HCT116 (cell line): ENCODE measurements around the gene CHP2. TPM values are rescaled to one million over a fixed set of nuclear protein-coding genes. Genes with fewer than 3 reads are reported as not detected.

Experiments used
- ATAC-seq: fragments of 200-7000 bp; cut with Tn5 transposase; 2 replicates; pipeline ENCODE4 v1.9.1; 2020; ENCODE audit warnings: mild to moderate bottlenecking, moderate library complexity
- BruUV-seq: library from RNA; stranded (reverse); fragments of 400-500 nt; replicated peaks from 2 replicates; lab custom pipeline; 2021; lab: Mats Ljungman, UMichigan
- CTCF ChIA-PET: fragments of 300-600 bp; sonication (Branson Sonifier 250); formaldehyde crosslinking; loops from one replicate; lab custom pipeline; 2021; ENCODE audit warnings: antibody characterized with exemption; lab: Charles Lee
- POLR2A ChIA-PET: fragments of 300-600, 350-600 bp; sonication (Branson Sonifier 250); formaldehyde crosslinking; loops from one replicate; lab custom pipeline; 2021; ENCODE audit warnings: antibody characterized with exemption; lab: Charles Lee
- RAD21 ChIA-PET, 2 experiments: fragments of 300-600 bp; sonication (Branson Sonifier 250); formaldehyde crosslinking; loops; one replicate each; lab custom pipeline; 2023; ENCODE audit warnings: low total read pairs in 2 of 2; ENCODE audit not compliant: uncharacterized antibody in 2 of 2, unreplicated experiment in 2 of 2, low non-redundant PET in 1 of 2; lab: Charles Lee
- DNase-seq: peaks from one replicate; pipeline ENCODE4 v3.0.0-alpha.2; 2010; ENCODE audit warnings: low read depth, low spot score
- H2AFZ ChIP-seq: fragments of 200-600 bp; shearing (Covaris generic), sonication (generic); 2 replicates; pipeline ENCODE4 v1.6.1; 2017; ENCODE audit warnings: low read depth, mixed run types, mixed read lengths, antibody characterized with exemption, low read length; ENCODE audit not compliant: poor library complexity, severe bottlenecking
- H3K27ac ChIP-seq: 2 replicates; pipeline ENCODE4 v1.5.1; 2012; ENCODE audit warnings: low read depth, low read length
- H3K27me3 ChIP-seq: fragments of 200-600 bp; sonication (generic); 2 replicates; pipeline ENCODE4 v1.6.1; 2016; ENCODE audit warnings: mixed run types, low read length, mixed read lengths; ENCODE audit not compliant: insufficient read depth
- H3K36me3 ChIP-seq, 2 experiments: fragments of 200-500 bp in 1 of 2; fragments of 200-600 bp in 1 of 2; sonication (Bioruptor generic) in 1 of 2; sonication (generic) in 1 of 2; 2 replicates each; pipeline versions ENCODE4 v1.5.1 to v1.6.1; 2014 to 2016; ENCODE audit warnings: low read length in 2 of 2, inconsistent platforms in 1 of 2, mixed read lengths in 1 of 2, mixed run types in 1 of 2; ENCODE audit not compliant: insufficient read depth in 2 of 2, control insufficient read depth in 1 of 2
- H3K4me1 ChIP-seq, 2 experiments: fragments of 200-600 bp in 1 of 2; sonication (generic) in 1 of 2; 2 replicates each; pipeline versions ENCODE4 v1.5.1 to v1.6.1; 2012 to 2017; ENCODE audit warnings: low read length in 2 of 2, inconsistent platforms in 1 of 2, mild to moderate bottlenecking in 1 of 2, mixed read lengths in 1 of 2, mixed run types in 1 of 2, moderate library complexity in 1 of 2; ENCODE audit not compliant: insufficient read depth in 2 of 2, control insufficient read depth in 1 of 2
- H3K4me2 ChIP-seq: fragments of 200-600 bp; sonication (generic); 2 replicates; pipeline ENCODE4 v1.6.1; 2017; ENCODE audit warnings: mixed run types, low read length, mixed read lengths
- H3K4me3 ChIP-seq, 2 experiments: fragments of 200-600 bp in 1 of 2; sonication (generic) in 1 of 2; replicated peaks in 1 of 2; 2 replicates each; pipeline ENCODE4 v1.5.1; 2011 to 2016; ENCODE audit warnings: low read length in 2 of 2, control low read depth in 1 of 2, low read depth in 1 of 2, mild to moderate bottlenecking in 1 of 2, mixed read lengths in 1 of 2, mixed run types in 1 of 2
- H3K79me2 ChIP-seq: fragments of 200-600 bp; sonication (generic); 2 replicates; pipeline ENCODE4 v1.6.1; 2017; ENCODE audit warnings: mild to moderate bottlenecking, mixed run types, low read length, moderate library complexity, mixed read lengths; ENCODE audit not compliant: insufficient read depth
- H3K9ac ChIP-seq: fragments of 200-600 bp; sonication (generic); 2 replicates; pipeline ENCODE4 v1.6.1; 2016; ENCODE audit warnings: low read length, mixed read lengths
- H3K9me2 ChIP-seq: fragments of 200-600 bp; sonication (generic), shearing (Covaris generic); 2 replicates; pipeline ENCODE4 v1.6.1; 2017; ENCODE audit warnings: mixed run types, mild to moderate bottlenecking, moderate library complexity; ENCODE audit not compliant: insufficient read depth
- H3K9me3 ChIP-seq, 2 experiments: fragments of 200-500 bp in 1 of 2; fragments of 200-600 bp in 1 of 2; sonication (Bioruptor generic) in 1 of 2; sonication (generic) in 1 of 2; 2 replicates each; pipeline ENCODE4 v1.6.1; 2014 to 2017; ENCODE audit warnings: low read length in 2 of 2, mixed read lengths in 2 of 2, inconsistent platforms in 1 of 2, low read depth in 1 of 2, mild to moderate bottlenecking in 1 of 2, mixed run types in 1 of 2, moderate library complexity in 1 of 2; ENCODE audit not compliant: control insufficient read depth in 1 of 2, insufficient read depth in 1 of 2
- H4K20me1 ChIP-seq: fragments of 200-600 bp; sonication (generic), shearing (Covaris generic); 2 replicates; pipeline ENCODE4 v1.6.1; 2017; ENCODE audit warnings: mixed run types, mild to moderate bottlenecking, moderate library complexity; ENCODE audit not compliant: insufficient read depth
- ATF3 ChIP-seq: IDR thresholded peaks from 2 replicates; pipeline ENCODE4 v1.6.1; 2012
- CBX3 ChIP-seq: IDR thresholded peaks from 2 replicates; pipeline ENCODE4 v1.6.1; 2012; ENCODE audit warnings: low read depth
- CEBPB ChIP-seq: IDR thresholded peaks from 2 replicates; pipeline ENCODE4 v1.6.1; 2012; ENCODE audit warnings: low read depth
- CTCF ChIP-seq, 3 experiments: fragments of 200-600 bp in 1 of 3; sonication (generic) in 1 of 3; IDR thresholded peaks in 2 of 3; conservative IDR thresholded peaks in 1 of 3; 2 replicates each; pipeline ENCODE4 v1.5.1; 2012 to 2017; ENCODE audit warnings: low read depth in 2 of 3, low read length in 2 of 3, antibody characterized with exemption in 1 of 3, borderline replicate concordance in 1 of 3, control low read depth in 1 of 3, mild to moderate bottlenecking in 1 of 3, mixed read lengths in 1 of 3, mixed run types in 1 of 3, moderate library complexity in 1 of 3; ENCODE audit not compliant: insufficient read depth in 1 of 3
- EGR1 ChIP-seq: IDR thresholded peaks from 2 replicates; pipeline ENCODE4 v1.6.1; 2012; ENCODE audit warnings: low read depth
- ELF1 ChIP-seq: IDR thresholded peaks from 2 replicates; pipeline ENCODE4 v1.6.1; 2012; ENCODE audit warnings: low read depth, borderline replicate concordance
- EZH2 ChIP-seq: fragments of 200-600 bp; sonication (generic); IDR thresholded peaks from 2 replicates; pipeline ENCODE4 v1.6.1; 2017; ENCODE audit warnings: antibody characterized with exemption, mixed run types
- FOSL1 ChIP-seq: IDR thresholded peaks from 2 replicates; pipeline ENCODE4 v1.6.1; 2012; ENCODE audit warnings: low read depth
- MAX ChIP-seq: IDR thresholded peaks from 2 replicates; pipeline ENCODE4 v1.6.1; 2012
- POLR2A ChIP-seq: IDR thresholded peaks from 2 replicates; pipeline ENCODE4 v1.7.0; 2011; ENCODE audit warnings: borderline replicate concordance; ENCODE audit not compliant: insufficient read depth, insufficient read length; ENCODE audit errors: extremely low read depth
- REST ChIP-seq: IDR thresholded peaks from 2 replicates; pipeline ENCODE4 v1.6.1; 2012; ENCODE audit warnings: low read depth
- SIN3A ChIP-seq: IDR thresholded peaks from 2 replicates; pipeline ENCODE4 v1.6.1; 2012; ENCODE audit warnings: low read depth
- SP1 ChIP-seq: IDR thresholded peaks from 2 replicates; pipeline ENCODE4 v1.6.1; 2012; ENCODE audit warnings: low read depth
- YY1 ChIP-seq: IDR thresholded peaks from 2 replicates; pipeline ENCODE4 v1.6.1; 2011; ENCODE audit warnings: low read length, low read depth, moderate library complexity, mild to moderate bottlenecking; ENCODE audit not compliant: insufficient replicate concordance; ENCODE audit errors: extremely low read depth
- ZFX ChIP-seq: fragments of 450-650 bp; IDR thresholded peaks from 2 replicates; pipeline ENCODE4 v1.6.1; 2017
- ZNF274 ChIP-seq: fragments of 200-500 bp; sonication (Bioruptor generic); IDR thresholded peaks from 2 replicates; pipeline ENCODE4 v1.6.1; 2014; ENCODE audit warnings: mild to moderate bottlenecking, low read depth, low read length, inconsistent platforms
- intact Hi-C: fragments of 100-400 bp; cut with micrococcal nuclease; formaldehyde crosslinking; loops from 2 replicates; pipeline ENCODE4 v1.10.0; 2022
- total RNA-seq: library from RNA; stranded (reverse); gene quantifications from one replicate; pipeline ENCODE4 v1.2.1, GENCODE V29; 2021; ENCODE audit not compliant: unreplicated experiment

CHP2 gene
- total RNA-seq, 1 experiment from 2014 or later: not detected

GRCh38 chr16:23712976-23713375 is 41.9 kb upstream of the CHP2 start, which contains the start of gene ERN2:
TSS of gene ERN2 (minus strand) at chr16:23713222. CDS start at chr16:23713187, 35 bp downstream.
- Histone ChIP-seq H3K9me3 (no peaks in the 10 kb centered on the region), H2AFZ (no peak within 1 kb of the TSS), H3K9ac (no peak within 1 kb of the TSS), H3K4me1 (no peaks in the 10 kb centered on the region), H3K4me3 (no peak within 1 kb of the TSS), H4K20me1 (no peaks in the 10 kb centered on the region), H3K27ac (no peak within 1 kb of the TSS), H3K27me3 (no peaks in the 10 kb centered on the region), H3K36me3 (no peaks in the 10 kb centered on the region), H3K4me2 (no peak within 1 kb of the TSS), H3K79me2 (no peaks in the 10 kb centered on the region), H3K9me2 (no peaks in the 10 kb centered on the region)
- RAD21 ChIA-PET: no interaction called here
- DNase-seq (no peak), ATAC-seq (no peak)
- CTCF ChIA-PET: no interaction called here
- no peak for TF ChIP-seq CTCF (IDR thresholded peaks at IDR 0.05 in 2 of 3, conservative IDR thresholded peaks at IDR 0.05 in 1 of 3; ENCODE audit: borderline replicate concordance in 1 of 3, insufficient read depth in 1 of 3, low read depth in 2 of 3, low read length in 2 of 3)
- TF ChIP-seq CEBPB: no peak
- TF ChIP-seq ZNF274: no peak
- TF ChIP-seq ELF1: no peak
- no peak for TF ChIP-seq ATF3
- no peak for TF ChIP-seq FOSL1
- no peak for TF ChIP-seq SIN3A
- TF ChIP-seq CBX3: no peak
- TF ChIP-seq MAX: no peak
- no peak for TF ChIP-seq YY1
- TF ChIP-seq EZH2: no peak
- TF ChIP-seq POLR2A: no peak
- no peak for TF ChIP-seq SP1
- TF ChIP-seq ZFX: no peak
- no peak for TF ChIP-seq REST
- TF ChIP-seq EGR1: no peak
- intact Hi-C loops: no loop called here
- BruUV-seq: no TSS peak
- POLR2A ChIA-PET: no interaction called here
